HepG2 (cell line): Measurements from ENCODE around the gene UTP11. TPM values are rescaled to one million over a fixed set of nuclear protein-coding genes. Genes with fewer than 3 reads are reported as not detected.
A peak's percentile ranks its signal among the peaks of the same experiment; 100 is the strongest.

Experiments
- EP300 ChIP-seq, 3 experiments: sonication (generic) in 1 of 3; formaldehyde crosslinking in 1 of 3; IDR thresholded peaks; 2 replicates each; pipeline versions ENCODE4 v1.5.1 to v1.6.1; 2011 to 2020; ENCODE audit warnings: low read depth in 2 of 3, low read length in 2 of 3, borderline replicate concordance in 1 of 3, improper control_type of control experiment in 1 of 3, mild to moderate bottlenecking in 1 of 3, missing genetic modification reagents in 1 of 3, moderate library complexity in 1 of 3
- HMG20B ChIP-seq: conservative IDR thresholded peaks from 2 replicates; pipeline ENCODE4 v1.6.1; 2016; ENCODE audit warnings: missing genetic modification reagents, missing compliant biosample characterization
- HNRNPUL1 ChIP-seq: fragments of 200-400 bp; formaldehyde crosslinking; IDR thresholded peaks from 2 replicates; pipeline ENCODE4 v1.6.1; 2017; ENCODE audit warnings: low read depth, mild to moderate bottlenecking, low read length, moderate library complexity
- MXD1 ChIP-seq: sonication (generic); formaldehyde crosslinking; IDR thresholded peaks from 2 replicates; pipeline ENCODE4 v1.4.0; 2020; ENCODE audit warnings: mild to moderate bottlenecking, missing genetic modification reagents
- NFE2L2 ChIP-seq: fragments of 150-350 bp; IDR thresholded peaks from 2 replicates; pipeline ENCODE4 v1.6.1; 2014; ENCODE audit warnings: low read length
- PCBP2 ChIP-seq: fragments of 200-400 bp; formaldehyde crosslinking; optimal IDR thresholded peaks from 2 replicates; pipeline ENCODE3; 2018; ENCODE audit warnings: low read length, low read depth; ENCODE audit not compliant: poor library complexity, severe bottlenecking
- PREB ChIP-seq: sonication (generic); formaldehyde crosslinking; IDR thresholded peaks from 2 replicates; pipeline ENCODE4 v1.4.0; 2020; ENCODE audit warnings: missing genetic modification reagents
- PTBP1 ChIP-seq: fragments of 200-400 bp; formaldehyde crosslinking; IDR thresholded peaks from 2 replicates; pipeline ENCODE4 v1.6.1; 2018; ENCODE audit warnings: low read length, low read depth; ENCODE audit not compliant: poor library complexity, severe bottlenecking
- RARA ChIP-seq: IDR thresholded peaks from 2 replicates; pipeline ENCODE4 v1.6.1; 2016; ENCODE audit warnings: missing genetic modification reagents, missing compliant biosample characterization
- YEATS2 ChIP-seq: sonication (generic); formaldehyde crosslinking; IDR thresholded peaks from 2 replicates; pipeline ENCODE4 v1.4.0; 2020; ENCODE audit warnings: missing genetic modification reagents, borderline replicate concordance
- ZFP41 ChIP-seq: sonication (generic); formaldehyde crosslinking; IDR thresholded peaks from 2 replicates; pipeline ENCODE4 v1.4.0; 2020; ENCODE audit warnings: mild to moderate bottlenecking, missing genetic modification reagents, borderline replicate concordance
- ZFP62 ChIP-seq: sonication (generic); formaldehyde crosslinking; IDR thresholded peaks from 2 replicates; pipeline ENCODE4 v1.4.0; 2020; ENCODE audit warnings: missing genetic modification reagents
- ZNF33B ChIP-seq: sonication (generic); formaldehyde crosslinking; IDR thresholded peaks from 2 replicates; pipeline ENCODE4 v1.5.1; 2020; ENCODE audit warnings: mild to moderate bottlenecking, missing genetic modification reagents
- ZNF512B ChIP-seq: sonication (generic); formaldehyde crosslinking; IDR thresholded peaks from 2 replicates; pipeline ENCODE4 v1.5.1; 2020; ENCODE audit warnings: missing genetic modification reagents, mild to moderate bottlenecking, borderline replicate concordance
- ZNF572 ChIP-seq: sonication (generic); formaldehyde crosslinking; IDR thresholded peaks from 2 replicates; pipeline ENCODE4 v1.5.1; 2020; ENCODE audit warnings: mild to moderate bottlenecking, missing genetic modification reagents
- ZNF879 ChIP-seq: sonication (generic); formaldehyde crosslinking; IDR thresholded peaks from 2 replicates; pipeline ENCODE4 v1.8.1; 2023; ENCODE audit warnings: missing genetic modification reagents
- ZSCAN9 ChIP-seq: IDR thresholded peaks from 2 replicates; pipeline ENCODE4 v1.6.1; 2016; ENCODE audit warnings: borderline replicate concordance
- polyA plus RNA-seq, 8 experiments: library from polyadenylated mRNA; depleted of rRNA in 3 of 8; stranded (reverse) in 7 of 8; unstranded in 1 of 8; fragments of >200 nt; fragmentation: Illumina TruSeq in 4 of 8; extraction: Trizol in 4 of 8; gene quantifications; 2 replicates each; pipeline versions ENCODE4 v1.2.1 to v1.2.3, GENCODE V29; 2011 to 2016; ENCODE audit warnings: low read depth in 4 of 8, missing spikeins in 1 of 8, mixed read lengths in 1 of 8; ENCODE audit not compliant: insufficient read depth in 1 of 8
- total RNA-seq, 5 experiments: library from RNA; depleted of rRNA; stranded (reverse); fragments of >200 nt; fragmentation: Illumina TruSeq; extraction: Trizol; gene quantifications; 2 replicates each; pipeline ENCODE4 v1.2.3, GENCODE V29; 2016; ENCODE audit warnings: low read depth in 1 of 5
- TF ChIP-seq, protein P1 (sequence below): fragments of 450-650 bp; IDR thresholded peaks from 2 replicates; pipeline ENCODE4 v1.6.1; 2017
- TF ChIP-seq, protein P2 (sequence below), 2 experiments: sonication (generic) in 1 of 2; formaldehyde crosslinking in 1 of 2; IDR thresholded peaks; 2 replicates each; pipeline versions ENCODE4 v1.4.0 to v1.6.1; 2018 to 2020; ENCODE audit warnings: missing genetic modification reagents in 2 of 2, borderline replicate concordance in 1 of 2, low read depth in 1 of 2, mild to moderate bottlenecking in 1 of 2, missing biosample characterization in 1 of 2

The UTP11 gene
- total and polyA plus RNA-seq, 2 of the 13 experiments (the other 11 are each of a cell fraction or from before 2014, with no cell fraction given), result 13.5 to 44.8 TPM

GRCh38 chr1:38031513-38031866 is 19.0 kb downstream of the UTP11 start (continued):
- TF ChIP-seq, protein P1, sequence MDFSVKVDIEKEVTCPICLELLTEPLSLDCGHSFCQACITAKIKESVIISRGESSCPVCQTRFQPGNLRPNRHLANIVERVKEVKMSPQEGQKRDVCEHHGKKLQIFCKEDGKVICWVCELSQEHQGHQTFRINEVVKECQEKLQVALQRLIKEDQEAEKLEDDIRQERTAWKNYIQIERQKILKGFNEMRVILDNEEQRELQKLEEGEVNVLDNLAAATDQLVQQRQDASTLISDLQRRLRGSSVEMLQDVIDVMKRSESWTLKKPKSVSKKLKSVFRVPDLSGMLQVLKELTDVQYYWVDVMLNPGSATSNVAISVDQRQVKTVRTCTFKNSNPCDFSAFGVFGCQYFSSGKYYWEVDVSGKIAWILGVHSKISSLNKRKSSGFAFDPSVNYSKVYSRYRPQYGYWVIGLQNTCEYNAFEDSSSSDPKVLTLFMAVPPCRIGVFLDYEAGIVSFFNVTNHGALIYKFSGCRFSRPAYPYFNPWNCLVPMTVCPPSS, result no peak
- TF ChIP-seq PCBP2, result no peak
- TF ChIP-seq ZNF512B (CRISPR knock-in tag), result no peak
- no peak for TF ChIP-seq NFE2L2
- TF ChIP-seq ZNF33B (CRISPR knock-in tag), result no peak
- no peak for TF ChIP-seq ZNF879 (CRISPR knock-in tag)
- TF ChIP-seq PREB (CRISPR knock-in tag), result no peak
- peak; percentile 42; the same call in 1 of the 2 replicates for TF ChIP-seq HMG20B (CRISPR knock-in tag)
- TF ChIP-seq, protein P2, sequence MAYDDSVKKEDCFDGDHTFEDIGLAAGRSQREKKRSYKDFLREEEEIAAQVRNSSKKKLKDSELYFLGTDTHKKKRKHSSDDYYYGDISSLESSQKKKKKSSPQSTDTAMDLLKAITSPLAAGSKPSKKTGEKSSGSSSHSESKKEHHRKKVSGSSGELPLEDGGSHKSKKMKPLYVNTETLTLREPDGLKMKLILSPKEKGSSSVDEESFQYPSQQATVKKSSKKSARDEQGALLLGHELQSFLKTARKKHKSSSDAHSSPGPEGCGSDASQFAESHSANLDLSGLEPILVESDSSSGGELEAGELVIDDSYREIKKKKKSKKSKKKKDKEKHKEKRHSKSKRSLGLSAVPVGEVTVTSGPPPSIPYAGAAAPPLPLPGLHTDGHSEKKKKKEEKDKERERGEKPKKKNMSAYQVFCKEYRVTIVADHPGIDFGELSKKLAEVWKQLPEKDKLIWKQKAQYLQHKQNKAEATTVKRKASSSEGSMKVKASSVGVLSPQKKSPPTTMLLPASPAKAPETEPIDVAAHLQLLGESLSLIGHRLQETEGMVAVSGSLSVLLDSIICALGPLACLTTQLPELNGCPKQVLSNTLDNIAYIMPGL (CRISPR knock-in tag; IDR thresholded peaks at IDR 0.05; ENCODE audit: borderline replicate concordance in 1 of 2, low read depth in 1 of 2), result no peak
- TF ChIP-seq RARA, result peak; percentile 26; the same call in 1 of the 2 replicates
- TF ChIP-seq EP300 (IDR thresholded peaks at IDR 0.05; ENCODE audit: low read depth in 2 of 2, low read length in 2 of 2), result no peak
- peak; percentile 59 for TF ChIP-seq EP300 (CRISPR knock-in tag; IDR thresholded peaks at IDR 0.05; ENCODE audit: borderline replicate concordance)
- TF ChIP-seq ZFP62 (CRISPR knock-in tag), result no peak
- TF ChIP-seq ZSCAN9 (CRISPR knock-in tag), result 0 out of 2 replicates have a peak, but pooled peaks have one; percentile 56
- TF ChIP-seq HNRNPUL1, result no peak
- TF ChIP-seq ZFP41 (CRISPR knock-in tag), result no peak
- TF ChIP-seq ZNF572 (CRISPR knock-in tag), result no peak
- 0 out of 2 replicates have a peak, but pooled peaks have one; percentile 56 for TF ChIP-seq MXD1 (CRISPR knock-in tag)
- no peak for TF ChIP-seq PTBP1
- TF ChIP-seq YEATS2 (CRISPR knock-in tag), result peak; percentile 57; the same call in 1 of the 2 replicates
